HepG2 (cell line): Measurements from ENCODE around the gene UGT1A7.

ENCODE experiments used
- MTF1 ChIP-seq: sonication (generic); formaldehyde crosslinking; IDR thresholded peaks from 2 replicates; pipeline ENCODE4 v1.5.0; 2020; ENCODE audit warnings: missing genetic modification reagents
- MXD3 ChIP-seq: IDR thresholded peaks from 2 replicates; pipeline ENCODE4 v1.6.1; 2016; ENCODE audit warnings: mild to moderate bottlenecking, missing biosample characterization, missing genetic modification reagents
- NFYB ChIP-seq: sonication (generic); formaldehyde crosslinking; IDR thresholded peaks from 2 replicates; pipeline ENCODE4 v1.4.0; 2020; ENCODE audit warnings: missing genetic modification reagents
- RAD21 ChIP-seq: fragments of 450-650 bp; formaldehyde crosslinking; IDR thresholded peaks from 2 replicates; pipeline ENCODE4 v1.5.0; 2020; ENCODE audit warnings: mild to moderate bottlenecking
- RBM39 ChIP-seq: fragments of 200-400 bp; formaldehyde crosslinking; IDR thresholded peaks from one replicate; pipeline ENCODE4 v1.6.1; 2018; ENCODE audit warnings: antibody characterized with exemption, mild to moderate bottlenecking, low read depth, low read length; ENCODE audit not compliant: poor library complexity, severe bottlenecking
- SRSF9 ChIP-seq: fragments of 200-400 bp; formaldehyde crosslinking; IDR thresholded peaks from 2 replicates; pipeline ENCODE4 v1.6.1; 2018; ENCODE audit warnings: borderline replicate concordance, mild to moderate bottlenecking, low read depth, low read length; ENCODE audit not compliant: insufficient read depth, poor library complexity, severe bottlenecking
- ZNF292 ChIP-seq: sonication (generic); formaldehyde crosslinking; IDR thresholded peaks from 2 replicates; pipeline ENCODE4 v1.8.1; 2022; ENCODE audit warnings: mild to moderate bottlenecking, low read depth, missing genetic modification reagents, borderline replicate concordance
- TF ChIP-seq, protein P1 (sequence below): sonication (generic); formaldehyde crosslinking; IDR thresholded peaks from 2 replicates; pipeline ENCODE4 v1.5.0; 2020; ENCODE audit warnings: mild to moderate bottlenecking, missing genetic modification reagents, moderate library complexity

- TF ChIP-seq NFYB (CRISPR knock-in tag) (no peak), ZNF292 (CRISPR knock-in tag) (no peak), MTF1 (CRISPR knock-in tag) (no peak), SRSF9 (no peak), MXD3 (no peak), RAD21 (no peak), RBM39 (no peak)
- TF ChIP-seq, protein P1, sequence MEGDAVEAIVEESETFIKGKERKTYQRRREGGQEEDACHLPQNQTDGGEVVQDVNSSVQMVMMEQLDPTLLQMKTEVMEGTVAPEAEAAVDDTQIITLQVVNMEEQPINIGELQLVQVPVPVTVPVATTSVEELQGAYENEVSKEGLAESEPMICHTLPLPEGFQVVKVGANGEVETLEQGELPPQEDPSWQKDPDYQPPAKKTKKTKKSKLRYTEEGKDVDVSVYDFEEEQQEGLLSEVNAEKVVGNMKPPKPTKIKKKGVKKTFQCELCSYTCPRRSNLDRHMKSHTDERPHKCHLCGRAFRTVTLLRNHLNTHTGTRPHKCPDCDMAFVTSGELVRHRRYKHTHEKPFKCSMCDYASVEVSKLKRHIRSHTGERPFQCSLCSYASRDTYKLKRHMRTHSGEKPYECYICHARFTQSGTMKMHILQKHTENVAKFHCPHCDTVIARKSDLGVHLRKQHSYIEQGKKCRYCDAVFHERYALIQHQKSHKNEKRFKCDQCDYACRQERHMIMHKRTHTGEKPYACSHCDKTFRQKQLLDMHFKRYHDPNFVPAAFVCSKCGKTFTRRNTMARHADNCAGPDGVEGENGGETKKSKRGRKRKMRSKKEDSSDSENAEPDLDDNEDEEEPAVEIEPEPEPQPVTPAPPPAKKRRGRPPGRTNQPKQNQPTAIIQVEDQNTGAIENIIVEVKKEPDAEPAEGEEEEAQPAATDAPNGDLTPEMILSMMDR, result no peak
Measured at GRCh38 chr2:233811087-233811486, 129.4 kb downstream of the UGT1A7 start.
